ENCODE data around the gene IRF2BP2. TPM values are rescaled to one million over a fixed set of nuclear protein-coding genes. Genes with fewer than 3 reads are reported as not detected.
A peak's percentile ranks its signal among the peaks of the same experiment; 100 is the strongest.

Gene IRF2BP2
- total and polyA plus RNA-seq, 10 of the 15 experiments (the other 5 are each of a cell fraction or from before 2014, with no cell fraction given) = 7.5 to 114 (median 52.3) TPM

GRCh38 chr1:234608911-234609690, 877 bp downstream of the IRF2BP2 start (continued):
- peak; percentile 31; the same call in 1 of the 2 replicates for TF ChIP-seq ZNF592 (IDR thresholded peaks at IDR 0.05)
- no peak for TF ChIP-seq NFYA (IDR thresholded peaks at IDR 0.05; ENCODE audit: borderline replicate concordance, low read depth, low read length)
- no peak for TF ChIP-seq BCLAF1 (IDR thresholded peaks at IDR 0.05)
- 0 out of 2 replicates have a peak, but pooled peaks have one; percentile 73 for TF ChIP-seq CHD1 (IDR thresholded peaks at IDR 0.05; ENCODE audit: low read depth, low read length)
- TF ChIP-seq CBX5 (IDR thresholded peaks at IDR 0.05; ENCODE audit: low read depth) = no peak
- no peak for TF ChIP-seq SREBF1 (IDR thresholded peaks at IDR 0.05; ENCODE audit: low read length)
- no peak for TF ChIP-seq IRF4 (IDR thresholded peaks at IDR 0.05; ENCODE audit: low read depth, low read length)
- TF ChIP-seq USF1 (IDR thresholded peaks at IDR 0.05; ENCODE audit: borderline replicate concordance, extremely low read length, insufficient read depth, low read depth, low read length) = no peak
- no peak for TF ChIP-seq SKIL (IDR thresholded peaks at IDR 0.05; ENCODE audit: low read depth, poor library complexity, severe bottlenecking)
- no peak for TF ChIP-seq RFX5 (IDR thresholded peaks at IDR 0.05; ENCODE audit: low read depth, low read length)
- TF ChIP-seq POLR2AphosphoS5 (IDR thresholded peaks at IDR 0.05; ENCODE audit: low read length) = peak; percentile 53; the same call in 1 of the 2 replicates
- no peak for TF ChIP-seq ZNF622 (IDR thresholded peaks at IDR 0.05)
- TF ChIP-seq RBBP5 (conservative IDR thresholded peaks at IDR 0.05) = no peak
- TF ChIP-seq KAT2A (conservative IDR thresholded peaks at IDR 0.05; ENCODE audit: control insufficient read depth, low read depth, low read length) = no peak
- no peak for TF ChIP-seq RELA (IDR thresholded peaks at IDR 0.05; ENCODE audit: borderline replicate concordance, partially characterized antibody)
- no peak for TF ChIP-seq TCF7 (IDR thresholded peaks at IDR 0.05; ENCODE audit: borderline replicate concordance)
- no peak for TF ChIP-seq NRF1 (conservative IDR thresholded peaks at IDR 0.05; ENCODE audit: low read depth, low read length)
- TF ChIP-seq KLF5 (IDR thresholded peaks at IDR 0.05; ENCODE audit: partially characterized antibody) = no peak
- TF ChIP-seq SIN3A (IDR thresholded peaks at IDR 0.05; ENCODE audit: low read depth, low read length) = no peak; the same call in 1 of the 2 replicates
